HG03521 (cell line): ENCODE results near the gene F7.

ENCODE experiments used
- ATAC-seq: cut with Tn5 transposase; IDR thresholded peaks from one replicate; pipeline ENCODE4 v1.9.1; 2021; ENCODE audit warnings: mild to moderate bottlenecking, moderate library complexity; ENCODE audit not compliant: unreplicated experiment

Gene F7

GRCh38 chr13:113166681-113167080 is 61.1 kb downstream of the F7 start:
- ATAC-seq, result no peak

GRCh38 chr13:113167155-113167554 is 61.6 kb downstream of the F7 start:
- no peak for ATAC-seq

- ATAC-seq, result no peak
Observed at GRCh38 chr13:113167575-113167974, 62.0 kb downstream of the F7 start.

- no peak for ATAC-seq
Observed at GRCh38 chr13:113168211-113168610, 62.6 kb downstream of the F7 start.

- ATAC-seq, result no peak
Observed at GRCh38 chr13:113169277-113170272, 64.0 kb downstream of the F7 start.
